ENCODE measurements around the gene MAGI2. TPM values are rescaled to one million over a fixed set of nuclear protein-coding genes. Genes with fewer than 3 reads are reported as not detected.
A peak's percentile ranks its signal among the peaks of the same experiment; 100 is the strongest.

MAGI2 gene
- total RNA-seq, 1 donor from 2014 or later, result 0.80 TPM

- no peak for ATAC-seq
These were observed 548.5 kb downstream of the MAGI2 start for GRCh38 chr7:78904983-78905382.

GRCh38 chr7:78901566-78901965 lies 551.9 kb downstream of the MAGI2 start:
- ATAC-seq, result no peak

- ATAC-seq, result no peak
These were observed 552.7 kb downstream of the MAGI2 start for GRCh38 chr7:78900806-78901205.

- ATAC-seq, result no peak
These were observed 558.1 kb downstream of the MAGI2 start for GRCh38 chr7:78895393-78895792.

- no peak for ATAC-seq
These were observed 574.3 kb downstream of the MAGI2 start for GRCh38 chr7:78879206-78879605.

GRCh38 chr7:78873117-78873516 lies 580.4 kb downstream of the MAGI2 start:
- ATAC-seq, result no peak

- ATAC-seq, result no peak
These were observed 589.1 kb downstream of the MAGI2 start for GRCh38 chr7:78864339-78864738.

- ATAC-seq, result no peak
These were observed 590.2 kb downstream of the MAGI2 start for GRCh38 chr7:78863281-78863680.

- no peak for ATAC-seq
These were observed 591.0 kb downstream of the MAGI2 start for GRCh38 chr7:78862411-78862900.

GRCh38 chr7:78852951-78853350 lies 600.5 kb downstream of the MAGI2 start:
- no peak for ATAC-seq

- ATAC-seq, result no peak
These were observed 603.2 kb downstream of the MAGI2 start for GRCh38 chr7:78850093-78850740.

- no peak for ATAC-seq
These were observed 608.3 kb downstream of the MAGI2 start for GRCh38 chr7:78845155-78845554.

- ATAC-seq, result no peak
These were observed 611.4 kb downstream of the MAGI2 start for GRCh38 chr7:78842068-78842467.

- ATAC-seq, result no peak
These were observed 617.6 kb downstream of the MAGI2 start for GRCh38 chr7:78835897-78836296.

GRCh38 chr7:78828317-78828716 lies 625.1 kb downstream of the MAGI2 start:
- no peak for ATAC-seq

- no peak for ATAC-seq
These were observed 649.9 kb downstream of the MAGI2 start for GRCh38 chr7:78803501-78804127.

GRCh38 chr7:78794101-78794500 lies 659.4 kb downstream of the MAGI2 start:
- ATAC-seq, result no peak

GRCh38 chr7:78792624-78793023 lies 660.8 kb downstream of the MAGI2 start:
- ATAC-seq, result no peak

- no peak for ATAC-seq
These were observed 661.5 kb downstream of the MAGI2 start for GRCh38 chr7:78792006-78792405.

- no peak for ATAC-seq
These were observed 665.0 kb downstream of the MAGI2 start for GRCh38 chr7:78788464-78788863.

- peak; percentile 50 for ATAC-seq
These were observed 665.6 kb downstream of the MAGI2 start for GRCh38 chr7:78787854-78788253.

GRCh38 chr7:78786055-78786454 lies 667.4 kb downstream of the MAGI2 start:
- ATAC-seq, result no peak

- no peak for ATAC-seq
These were observed 670.1 kb downstream of the MAGI2 start for GRCh38 chr7:78783179-78783962.

- no peak for ATAC-seq
These were observed 672.9 kb downstream of the MAGI2 start for GRCh38 chr7:78780560-78780959.
